ENCODE data around the gene GPR3.
"Not testable (repeated sequence)": the region's sequence is repeated elsewhere in the genome, so short reads cannot be mapped to it uniquely, and the experiment has no call there.

The GPR3 gene

DNA sequence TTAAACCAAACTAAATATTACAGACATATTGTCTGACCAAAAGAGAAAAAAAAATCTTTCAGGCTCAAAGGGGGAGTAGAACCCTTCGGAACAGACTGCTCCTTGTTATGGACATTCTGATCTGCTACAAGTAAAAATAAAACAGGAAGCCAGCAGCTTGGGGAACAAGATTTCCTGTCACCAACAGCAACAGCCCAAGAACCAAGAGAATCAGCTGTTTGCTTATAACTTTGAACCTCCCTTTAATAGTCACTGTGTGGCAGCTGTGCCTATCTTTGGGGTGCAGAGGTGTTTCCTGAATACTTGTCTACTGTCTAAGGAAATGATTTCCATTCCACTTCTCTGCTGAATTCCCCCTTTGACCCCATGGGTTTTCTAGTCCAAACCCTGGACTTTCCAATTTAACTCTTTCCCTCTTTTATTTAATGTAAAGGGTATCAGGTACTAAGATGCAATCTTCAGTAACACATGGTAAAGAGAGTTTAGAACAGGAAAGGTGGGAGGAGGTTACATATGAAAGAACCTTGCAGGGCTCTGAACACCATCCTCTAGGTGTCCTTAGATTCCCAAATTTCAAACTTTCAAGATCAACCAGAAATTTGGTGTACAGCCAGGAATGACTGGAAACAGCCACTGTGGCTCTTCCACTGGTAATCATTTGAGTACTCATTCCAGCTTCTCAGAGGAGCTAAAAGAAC is 38.6 kb downstream of the GPR3 start:
- DNase-seq = no peak

DNA sequence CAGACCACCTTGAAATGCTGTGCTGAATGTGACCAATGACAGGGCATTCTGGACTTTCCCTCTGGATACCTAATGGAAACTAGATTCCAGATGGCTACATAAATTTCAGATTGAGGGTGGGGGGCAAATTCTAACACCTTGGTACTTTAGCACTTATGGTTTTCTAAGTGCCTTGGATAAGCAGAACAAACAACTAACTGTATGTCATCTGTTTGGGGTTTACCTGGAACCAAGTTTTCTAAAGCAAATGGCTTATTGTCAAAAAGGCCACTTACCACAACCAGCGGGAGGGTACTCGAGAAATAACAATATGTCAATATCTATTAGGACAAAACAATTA is 39.1 kb downstream of the GPR3 start:
- DNase-seq = no peak

- DNase-seq = not testable (repeated sequence)
These were observed 40.3 kb downstream of the GPR3 start for GRCh38 chr1:27432725-27433124.

GRCh38 chr1:27433706-27434105 is 41.3 kb downstream of the GPR3 start:
- no peak for DNase-seq

GRCh38 chr1:27435566-27436203 is 43.3 kb downstream of the GPR3 start:
- DNase-seq = no peak

GRCh38 chr1:27436204-27437159 is 44.1 kb downstream of the GPR3 start:
- peak; percentile 33 for DNase-seq

- DNase-seq = no peak
These were observed 46.2 kb downstream of the GPR3 start for GRCh38 chr1:27438621-27439061.

- no peak for DNase-seq
These were observed 46.7 kb downstream of the GPR3 start for GRCh38 chr1:27439150-27439549.

DNA sequence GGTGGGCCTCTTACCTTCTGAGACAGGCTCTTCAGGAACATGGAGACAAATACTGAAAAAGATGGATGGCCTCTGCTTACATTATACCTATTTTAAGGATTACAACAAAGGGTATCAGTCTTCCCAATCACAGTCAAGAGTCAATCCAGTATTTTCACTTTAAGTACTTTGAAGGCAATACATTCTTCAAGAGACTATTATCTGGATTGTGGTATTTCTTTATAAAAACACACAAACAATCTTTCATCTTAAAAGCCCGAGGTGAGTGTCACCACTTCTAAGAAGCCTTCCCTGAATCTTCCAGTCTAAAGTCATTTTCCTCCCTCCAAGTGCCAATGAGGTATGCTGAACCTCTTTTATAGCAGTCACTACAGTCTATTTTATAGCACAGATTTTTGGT is 52.2 kb downstream of the GPR3 start:
- DNase-seq = no peak

Measured in NCI-H2029 (cell line).